RPMI7951 (cell line): ENCODE measurements around the gene KNTC1. TPM values are rescaled to one million over a fixed set of nuclear protein-coding genes. Genes with fewer than 3 reads are reported as not detected.
"Not testable (repeated sequence)": the region's sequence is repeated elsewhere in the genome, so short reads cannot be mapped to it uniquely, and the experiment has no call there.

Source experiments
- DNase-seq: peaks from one replicate; pipeline ENCODE4 v3.0.0-alpha.2; 2012; ENCODE audit warnings: low read depth
- total RNA-seq: library from RNA; depleted of rRNA; stranded (reverse); fragments of >200 nt; shearing (Covaris generic); gene quantifications from 2 replicates; pipeline ENCODE4 v1.2.3, GENCODE V29; 2014; rRNA removed

The KNTC1 gene
- total RNA-seq, 1 experiment from 2014 or later, result 57.9 TPM

GRCh38 chr12:122651520-122652224, 124.6 kb downstream of the KNTC1 start:
- DNase-seq, result no peak

- not testable (repeated sequence) for DNase-seq
These were observed 126.2 kb downstream of the KNTC1 start for GRCh38 chr12:122653291-122653690.

GRCh38 chr12:122656298-122656697, 129.2 kb downstream of the KNTC1 start:
- no peak for DNase-seq

- DNase-seq, result peak; percentile 73
These were observed 132.5 kb downstream of the KNTC1 start for GRCh38 chr12:122659579-122659978.

- no peak for DNase-seq
These were observed 134.2 kb downstream of the KNTC1 start for GRCh38 chr12:122661246-122661645.

GRCh38 chr12:122661938-122662337, 134.9 kb downstream of the KNTC1 start:
- no peak for DNase-seq

GRCh38 chr12:122665349-122665748, 138.3 kb downstream of the KNTC1 start:
- no peak for DNase-seq

GRCh38 chr12:122665759-122666158, 138.7 kb downstream of the KNTC1 start:
- DNase-seq, result no peak

GRCh38 chr12:122668268-122668667, 141.2 kb downstream of the KNTC1 start:
- DNase-seq, result no peak

GRCh38 chr12:122669397-122670070, 142.5 kb downstream of the KNTC1 start:
- DNase-seq, result peak; percentile 45

- DNase-seq, result no peak
These were observed 145.5 kb downstream of the KNTC1 start for GRCh38 chr12:122672515-122672914.

Other genes starting within 250 kb of the KNTC1 start
- gene CLIP1, start 104.6 kb upstream of the KNTC1 start, total RNA-seq, result 16.9 and 23.1 TPM in 2 replicates
- gene ZCCHC8, start 26.3 kb upstream of the KNTC1 start, total RNA-seq, result 13.8 and 16.6 TPM in 2 replicates
- gene RSRC2, start 313 bp upstream of the KNTC1 start, total RNA-seq, result 43.1 and 49.3 TPM in 2 replicates
- gene HCAR2, start 176.1 kb downstream of the KNTC1 start, total RNA-seq, result not detected in 2 replicates
- not detected in 2 replicates for gene HCAR3, start 189.6 kb downstream of the KNTC1 start, total RNA-seq
- gene HCAR1, start 203.6 kb downstream of the KNTC1 start, total RNA-seq, result 1.2 and 1.3 TPM in 2 replicates
- gene DENR, start 225.6 kb downstream of the KNTC1 start, total RNA-seq, result 36.0 and 41.9 TPM in 2 replicates
- gene CCDC62, start 247.3 kb downstream of the KNTC1 start, total RNA-seq, result 0.10 and 0.12 TPM in 2 replicates